NOMO-1 treated with DMSO at 0.1 percent for 48 hours (cell line): Measurements from ENCODE around the gene CDH13.

Source experiments
- DNase-seq: peaks from one replicate; lab custom pipeline; 2025; ENCODE audit not compliant: unreplicated experiment; lab: John Stamatoyannopoulos, UW

The CDH13 gene

GRCh38 chr16:82834151-82834815, 207.5 kb downstream of the CDH13 start:
- DNase-seq, result no peak

- DNase-seq, result no peak
Measured at GRCh38 chr16:82835487-82836155, 208.9 kb downstream of the CDH13 start.

GRCh38 chr16:82841108-82841507, 214.3 kb downstream of the CDH13 start:
- no peak for DNase-seq

- no peak for DNase-seq
Measured at GRCh38 chr16:82843606-82844271, 217.0 kb downstream of the CDH13 start.

- no peak for DNase-seq
Measured at GRCh38 chr16:82845116-82845515, 218.3 kb downstream of the CDH13 start.

GRCh38 chr16:82846806-82847205, 220.0 kb downstream of the CDH13 start:
- DNase-seq, result no peak

- DNase-seq, result no peak
Measured at GRCh38 chr16:82848013-82848412, 221.2 kb downstream of the CDH13 start.

- no peak for DNase-seq
Measured at GRCh38 chr16:82852388-82853008, 225.7 kb downstream of the CDH13 start.

- no peak for DNase-seq
Measured at GRCh38 chr16:82855471-82855870, 228.7 kb downstream of the CDH13 start.

GRCh38 chr16:82857693-82858365, 231.1 kb downstream of the CDH13 start:
- DNase-seq, result no peak

- DNase-seq, result no peak
Measured at GRCh38 chr16:82859662-82860061, 232.9 kb downstream of the CDH13 start.

GRCh38 chr16:82860071-82860470, 233.3 kb downstream of the CDH13 start:
- DNase-seq, result no peak

GRCh38 chr16:82862057-82862456, 235.3 kb downstream of the CDH13 start:
- DNase-seq, result no peak

GRCh38 chr16:82864332-82865040, 237.7 kb downstream of the CDH13 start:
- no peak for DNase-seq

- DNase-seq, result no peak
Measured at GRCh38 chr16:82865412-82865811, 238.6 kb downstream of the CDH13 start.

- no peak for DNase-seq
Measured at GRCh38 chr16:82867485-82867884, 240.7 kb downstream of the CDH13 start.

- no peak for DNase-seq
Measured at GRCh38 chr16:82874271-82874670, 247.5 kb downstream of the CDH13 start.

- DNase-seq, result no peak
Measured at GRCh38 chr16:82874672-82875071, 247.9 kb downstream of the CDH13 start.

- DNase-seq, result no peak
Measured at GRCh38 chr16:82876951-82877350, 250.2 kb downstream of the CDH13 start.

GRCh38 chr16:82878466-82878865, 251.7 kb downstream of the CDH13 start:
- no peak for DNase-seq

- DNase-seq, result no peak
Measured at GRCh38 chr16:82880346-82880745, 253.6 kb downstream of the CDH13 start.
